ENCODE results near the gene ZCCHC14.

Gene ZCCHC14

GRCh38 chr16:87420026-87421002, 72.5 kb downstream of the ZCCHC14 start:
- DNase-seq (ENCODE audit: low read depth): no peak
- no peaks in the 10 kb centered on the region for H3K9me3 ChIP-seq (ENCODE audit: control insufficient read depth, low read length)
- no peak overlapping the region for H3K9ac ChIP-seq (ENCODE audit: low read length)
- no peak overlapping the region for H3K4me3 ChIP-seq (ENCODE audit: low read length)
- H3K36me3 ChIP-seq (ENCODE audit: control insufficient read depth, insufficient read depth, low read length, severe bottlenecking): peaks cover 86% of the 10 kb centered on the region
- no peaks in the 10 kb centered on the region for H3K4me1 ChIP-seq (ENCODE audit: control insufficient read depth, insufficient read depth, low read length)
- H3K27me3 ChIP-seq (replicated peaks; ENCODE audit: control insufficient read depth, insufficient read depth, low read length): no peaks in the 10 kb centered on the region

GRCh38 chr16:87418644-87419043, 74.2 kb downstream of the ZCCHC14 start:
- no peaks in the 10 kb centered on the region for H3K27me3 ChIP-seq (replicated peaks; ENCODE audit: control insufficient read depth, insufficient read depth, low read length)
- no peak for DNase-seq (ENCODE audit: low read depth)
- H3K4me3 ChIP-seq (ENCODE audit: low read length): no peak overlapping the region
- no peaks in the 10 kb centered on the region for H3K9me3 ChIP-seq (ENCODE audit: control insufficient read depth, low read length)
- no peaks in the 10 kb centered on the region for H3K4me1 ChIP-seq (ENCODE audit: control insufficient read depth, insufficient read depth, low read length)
- peaks cover 89% of the 10 kb centered on the region for H3K36me3 ChIP-seq (ENCODE audit: control insufficient read depth, insufficient read depth, low read length, severe bottlenecking)
- no peak overlapping the region for H3K9ac ChIP-seq (ENCODE audit: low read length)

GRCh38 chr16:87418216-87418615, 74.6 kb downstream of the ZCCHC14 start:
- no peak overlapping the region for H3K4me3 ChIP-seq (ENCODE audit: low read length)

GRCh38 chr16:87417528-87417910, 75.3 kb downstream of the ZCCHC14 start:
- Histone ChIP-seq H3K36me3 (ENCODE audit: control insufficient read depth, insufficient read depth, low read length, severe bottlenecking) (peaks cover 88% of the 10 kb centered on the region), H3K27me3 (replicated peaks; ENCODE audit: control insufficient read depth, insufficient read depth, low read length) (no peaks in the 10 kb centered on the region), H3K9me3 (ENCODE audit: control insufficient read depth, low read length) (no peaks in the 10 kb centered on the region), H3K4me1 (ENCODE audit: control insufficient read depth, insufficient read depth, low read length) (no peaks in the 10 kb centered on the region), H3K9ac (ENCODE audit: low read length) (no peak overlapping the region), H3K4me3 (ENCODE audit: low read length) (no peak overlapping the region)
- no peak for DNase-seq (ENCODE audit: low read depth)

More at GRCh38 chr16:87418216-87418615, 74.6 kb downstream of the ZCCHC14 start:
- Histone ChIP-seq H3K9ac (ENCODE audit: low read length) (no peak overlapping the region), H3K27me3 (replicated peaks; ENCODE audit: control insufficient read depth, insufficient read depth, low read length) (no peaks in the 10 kb centered on the region), H3K36me3 (ENCODE audit: control insufficient read depth, insufficient read depth, low read length, severe bottlenecking) (peaks cover 88% of the 10 kb centered on the region), H3K4me1 (ENCODE audit: control insufficient read depth, insufficient read depth, low read length) (no peaks in the 10 kb centered on the region), H3K9me3 (ENCODE audit: control insufficient read depth, low read length) (no peaks in the 10 kb centered on the region)
- DNase-seq (ENCODE audit: low read depth): no peak

GRCh38 chr16:87416826-87417527, 75.8 kb downstream of the ZCCHC14 start:
- H3K36me3 ChIP-seq (ENCODE audit: control insufficient read depth, insufficient read depth, low read length, severe bottlenecking): peaks cover 88% of the 10 kb centered on the region
- peak; percentile 81 for DNase-seq (ENCODE audit: low read depth)

GRCh38 chr16:87415441-87415840, 77.4 kb downstream of the ZCCHC14 start:
- H3K36me3 ChIP-seq (ENCODE audit: control insufficient read depth, insufficient read depth, low read length, severe bottlenecking): peaks cover 87% of the 10 kb centered on the region
- H3K9ac ChIP-seq (ENCODE audit: low read length): no peak overlapping the region

More at GRCh38 chr16:87416826-87417527, 75.8 kb downstream of the ZCCHC14 start:
- no peak overlapping the region for H3K4me3 ChIP-seq (ENCODE audit: low read length)
- H3K9me3 ChIP-seq (ENCODE audit: control insufficient read depth, low read length): no peaks in the 10 kb centered on the region
- H3K4me1 ChIP-seq (ENCODE audit: control insufficient read depth, insufficient read depth, low read length): no peaks in the 10 kb centered on the region
- no peak overlapping the region for H3K9ac ChIP-seq (ENCODE audit: low read length)
- no peaks in the 10 kb centered on the region for H3K27me3 ChIP-seq (replicated peaks; ENCODE audit: control insufficient read depth, insufficient read depth, low read length)

GRCh38 chr16:87414251-87414680, 78.6 kb downstream of the ZCCHC14 start:
- Histone ChIP-seq H3K4me1 (ENCODE audit: control insufficient read depth, insufficient read depth, low read length) (no peaks in the 10 kb centered on the region), H3K9me3 (ENCODE audit: control insufficient read depth, low read length) (no peaks in the 10 kb centered on the region), H3K36me3 (ENCODE audit: control insufficient read depth, insufficient read depth, low read length, severe bottlenecking) (peaks cover 90% of the 10 kb centered on the region), H3K4me3 (ENCODE audit: low read length) (no peak overlapping the region), H3K27me3 (replicated peaks; ENCODE audit: control insufficient read depth, insufficient read depth, low read length) (no peaks in the 10 kb centered on the region), H3K9ac (ENCODE audit: low read length) (no peak overlapping the region)
- DNase-seq (ENCODE audit: low read depth): no peak

More at GRCh38 chr16:87415441-87415840, 77.4 kb downstream of the ZCCHC14 start:
- Histone ChIP-seq H3K4me1 (ENCODE audit: control insufficient read depth, insufficient read depth, low read length) (no peaks in the 10 kb centered on the region), H3K4me3 (ENCODE audit: low read length) (no peak overlapping the region), H3K9me3 (ENCODE audit: control insufficient read depth, low read length) (no peaks in the 10 kb centered on the region), H3K27me3 (replicated peaks; ENCODE audit: control insufficient read depth, insufficient read depth, low read length) (no peaks in the 10 kb centered on the region)
- no peak for DNase-seq (ENCODE audit: low read depth)

- Histone ChIP-seq H3K27me3 (replicated peaks; ENCODE audit: control insufficient read depth, insufficient read depth, low read length) (no peaks in the 10 kb centered on the region), H3K9me3 (ENCODE audit: control insufficient read depth, low read length) (no peaks in the 10 kb centered on the region), H3K4me3 (ENCODE audit: low read length) (no peak overlapping the region), H3K36me3 (ENCODE audit: control insufficient read depth, insufficient read depth, low read length, severe bottlenecking) (peaks cover 91% of the 10 kb centered on the region), H3K4me1 (ENCODE audit: control insufficient read depth, insufficient read depth, low read length) (no peaks in the 10 kb centered on the region), H3K9ac (ENCODE audit: low read length) (no peak overlapping the region)
- no peak for DNase-seq (ENCODE audit: low read depth)
Observed at GRCh38 chr16:87412996-87413421, 79.8 kb downstream of the ZCCHC14 start.

GRCh38 chr16:87412371-87412995, 80.3 kb downstream of the ZCCHC14 start:
- H3K4me3 ChIP-seq (ENCODE audit: low read length): no peak overlapping the region
- no peak for DNase-seq (ENCODE audit: low read depth)

GRCh38 chr16:87411375-87412271, 81.2 kb downstream of the ZCCHC14 start:
- no peak for DNase-seq (ENCODE audit: low read depth)
- no peak overlapping the region for H3K4me3 ChIP-seq (ENCODE audit: low read length)
- peaks cover 92% of the 10 kb centered on the region for H3K36me3 ChIP-seq (ENCODE audit: control insufficient read depth, insufficient read depth, low read length, severe bottlenecking)
- H3K27me3 ChIP-seq (replicated peaks; ENCODE audit: control insufficient read depth, insufficient read depth, low read length): no peaks in the 10 kb centered on the region
- H3K9ac ChIP-seq (ENCODE audit: low read length): no peak overlapping the region
- H3K9me3 ChIP-seq (ENCODE audit: control insufficient read depth, low read length): no peaks in the 10 kb centered on the region
- H3K4me1 ChIP-seq (ENCODE audit: control insufficient read depth, insufficient read depth, low read length): no peaks in the 10 kb centered on the region

More at GRCh38 chr16:87412371-87412995, 80.3 kb downstream of the ZCCHC14 start:
- no peak overlapping the region for H3K9ac ChIP-seq (ENCODE audit: low read length)
- H3K9me3 ChIP-seq (ENCODE audit: control insufficient read depth, low read length): no peaks in the 10 kb centered on the region
- H3K4me1 ChIP-seq (ENCODE audit: control insufficient read depth, insufficient read depth, low read length): no peaks in the 10 kb centered on the region
- H3K36me3 ChIP-seq (ENCODE audit: control insufficient read depth, insufficient read depth, low read length, severe bottlenecking): peaks cover 91% of the 10 kb centered on the region
- no peaks in the 10 kb centered on the region for H3K27me3 ChIP-seq (replicated peaks; ENCODE audit: control insufficient read depth, insufficient read depth, low read length)

All from adipocyte (in vitro differentiated cells).